ENCODE measurements around the gene GJB3.
"Not testable (repeated sequence)": the region's sequence is repeated elsewhere in the genome, so short reads cannot be mapped to it uniquely, and the experiment has no call there.

The GJB3 gene

GRCh38 chr1:34786521-34787325 is 5.7 kb downstream of the GJB3 start:
- peak; percentile 37 for DNase-seq

GRCh38 chr1:34787461-34788420 is 6.7 kb downstream of the GJB3 start:
- DNase-seq = peak; percentile 33

- DNase-seq = no peak
Measured at GRCh38 chr1:34790985-34791384, 10.0 kb downstream of the GJB3 start.

- no peak for DNase-seq
Measured at GRCh38 chr1:34792424-34792823, 11.4 kb downstream of the GJB3 start.

- no peak for DNase-seq
Measured at GRCh38 chr1:34792868-34793727, 12.1 kb downstream of the GJB3 start, which contains the start of gene GJA4. GJA4 (plus strand) TSS chr1:34792999; CDS start chr1:34794214, 1,215 bp downstream.

GRCh38 chr1:34794001-34794789 is 13.2 kb downstream of the GJB3 start:
- DNase-seq = no peak

- no peak for DNase-seq
Measured at GRCh38 chr1:34794790-34795180, 13.8 kb downstream of the GJB3 start.

GRCh38 chr1:34795916-34796315 is 14.9 kb downstream of the GJB3 start:
- no peak for DNase-seq

GRCh38 chr1:34796990-34797389 is 16.0 kb downstream of the GJB3 start:
- no peak for DNase-seq

GRCh38 chr1:34800214-34800613 is 19.2 kb downstream of the GJB3 start:
- DNase-seq = no peak

- DNase-seq = no peak
Measured at GRCh38 chr1:34803770-34804169, 22.8 kb downstream of the GJB3 start.

- DNase-seq = peak; percentile 20
Measured at GRCh38 chr1:34806396-34806795, 25.4 kb downstream of the GJB3 start.

GRCh38 chr1:34808051-34808810 is 27.2 kb downstream of the GJB3 start:
- DNase-seq = no peak

GRCh38 chr1:34810781-34811180 is 29.8 kb downstream of the GJB3 start:
- not testable (repeated sequence) for DNase-seq

- DNase-seq = no peak
Measured at GRCh38 chr1:34816332-34816731, 35.3 kb downstream of the GJB3 start.

GRCh38 chr1:34816778-34817177 is 35.8 kb downstream of the GJB3 start:
- DNase-seq = no peak

GRCh38 chr1:34818862-34819261 is 37.8 kb downstream of the GJB3 start:
- DNase-seq = not testable (repeated sequence)

GRCh38 chr1:34822202-34822601 is 41.2 kb downstream of the GJB3 start:
- DNase-seq = no peak

GRCh38 chr1:34824817-34825454 is 43.9 kb downstream of the GJB3 start:
- no peak for DNase-seq

GRCh38 chr1:34825455-34826091 is 44.6 kb downstream of the GJB3 start:
- DNase-seq = no peak
